ENCODE results near the gene LRRK1.

The LRRK1 gene

GRCh38 chr15:100928632-100929280 is 9.6 kb downstream of the LRRK1 start:
- no peak overlapping the region for H3K4me3 Mint-ChIP-seq
- peaks cover 33% of the 10 kb centered on the region for H3K27me3 Mint-ChIP-seq (ENCODE audit: low read depth)
- no peaks in the 10 kb centered on the region for H3K9me3 Mint-ChIP-seq
- no peaks in the 10 kb centered on the region for H3K36me3 Mint-ChIP-seq (ENCODE audit: low read depth)
- TF ChIP-seq CTCF (IDR thresholded peaks at IDR 0.05; ENCODE audit: unreplicated experiment in 3 of 3): no peak
- H3K4me1 Mint-ChIP-seq: peaks cover 10% of the 10 kb centered on the region
- H3K27ac Mint-ChIP-seq: peak overlapping the region in 1 of 3 experiments; percentile 49

- H3K4me1 Mint-ChIP-seq: peaks cover 10% of the 10 kb centered on the region
- TF ChIP-seq CTCF (IDR thresholded peaks at IDR 0.05; ENCODE audit: unreplicated experiment in 3 of 3): no peak
- no peaks in the 10 kb centered on the region for H3K36me3 Mint-ChIP-seq (ENCODE audit: low read depth)
- no peak overlapping the region for H3K4me3 Mint-ChIP-seq
- peaks cover 24% of the 10 kb centered on the region for H3K27me3 Mint-ChIP-seq (ENCODE audit: low read depth)
- no peaks in the 10 kb centered on the region for H3K9me3 Mint-ChIP-seq
- peak overlapping the region in 1 of 3 experiments; percentile 16 for H3K27ac Mint-ChIP-seq
Measured at GRCh38 chr15:100929641-100930042, 10.5 kb downstream of the LRRK1 start.

- peaks cover 10% of the 10 kb centered on the region for H3K4me1 Mint-ChIP-seq
- H3K27ac Mint-ChIP-seq: no peak overlapping the region
- H3K9me3 Mint-ChIP-seq: no peaks in the 10 kb centered on the region
- no peak for TF ChIP-seq CTCF (IDR thresholded peaks at IDR 0.05; ENCODE audit: unreplicated experiment in 3 of 3)
- H3K27me3 Mint-ChIP-seq (ENCODE audit: low read depth): peaks cover 24% of the 10 kb centered on the region
- H3K36me3 Mint-ChIP-seq (ENCODE audit: low read depth): no peaks in the 10 kb centered on the region
- H3K4me3 Mint-ChIP-seq: no peak overlapping the region
Measured at GRCh38 chr15:100930306-100930848, 11.2 kb downstream of the LRRK1 start.

- Mint-ChIP-seq H3K4me1 (peaks cover 10% of the 10 kb centered on the region), H3K4me3 (no peak overlapping the region), H3K36me3 (ENCODE audit: low read depth) (no peaks in the 10 kb centered on the region), H3K9me3 (no peaks in the 10 kb centered on the region), H3K27ac (no peak overlapping the region), H3K27me3 (ENCODE audit: low read depth) (peaks cover 19% of the 10 kb centered on the region)
- TF ChIP-seq CTCF (IDR thresholded peaks at IDR 0.05; ENCODE audit: unreplicated experiment in 3 of 3): no peak
Measured at GRCh38 chr15:100931143-100931890, 12.2 kb downstream of the LRRK1 start.

- Mint-ChIP-seq H3K4me3 (no peak overlapping the region), H3K36me3 (ENCODE audit: low read depth) (no peaks in the 10 kb centered on the region), H3K9me3 (no peaks in the 10 kb centered on the region), H3K27me3 (ENCODE audit: low read depth) (peaks cover 15% of the 10 kb centered on the region), H3K4me1 (peaks cover 10% of the 10 kb centered on the region), H3K27ac (no peak overlapping the region)
- TF ChIP-seq CTCF (IDR thresholded peaks at IDR 0.05; ENCODE audit: unreplicated experiment in 3 of 3): no peak
Measured at GRCh38 chr15:100932676-100933348, 13.7 kb downstream of the LRRK1 start.
